GM12878 (cell line): Measurements from ENCODE around the gene WARS2. TPM values are rescaled to one million over a fixed set of nuclear protein-coding genes. Genes with fewer than 3 reads are reported as not detected.

Experiments
- ATAC-seq: fragments of 200-7000 bp; cut with Tn5 transposase; 3 replicates; pipeline ENCODE4 v1.9.1; 2020; ENCODE audit warnings: mild to moderate bottlenecking, moderate library complexity
- BruUV-seq: library from RNA; stranded (reverse); fragments of 400-500 nt; replicated peaks from 2 replicates; lab custom pipeline; 2021; lab: Mats Ljungman, UMichigan
- CTCF ChIA-PET: fragments of 300-600 bp; sonication (Branson Sonifier 250); formaldehyde crosslinking; extraction: SDS; loops from one replicate; lab custom pipeline; 2021; ENCODE audit warnings: inconsistent platforms; lab: Yijun Ruan, JAX
- POLR2A ChIA-PET: fragments of 350-600 bp; formaldehyde crosslinking; extraction: SDS; loops from one replicate; lab custom pipeline; 2021; ENCODE audit warnings: inconsistent platforms; lab: Charles Lee
- RAD21 ChIA-PET: fragments of 300-600 bp; sonication (Branson Sonifier 250); formaldehyde crosslinking; loops from one replicate; lab custom pipeline; 2023; ENCODE audit warnings: antibody characterized with exemption; ENCODE audit not compliant: unreplicated experiment; lab: Charles Lee
- SMC1A ChIA-PET: fragments of 300-600 bp; sonication (Branson Sonifier 250); formaldehyde crosslinking; loops from one replicate; lab custom pipeline; 2023; ENCODE audit not compliant: unreplicated experiment, uncharacterized antibody; lab: Charles Lee
- DNase-seq: peaks from one replicate; pipeline ENCODE4 v3.0.0-alpha.2; 2011; ENCODE audit warnings: low read depth, low spot score
- FAIRE-seq: peaks from 3 replicates; lab custom pipeline; 2011; peaks lifted over from hg19 to GRCh38; lab: Jason Lieb, UNC
- H2AFZ ChIP-seq: 2 replicates; pipeline ENCODE4 v1.6.0; 2011; ENCODE audit warnings: low read depth, low read length, control low read depth; ENCODE audit not compliant: control insufficient read depth
- H3K27ac ChIP-seq: 2 replicates; pipeline ENCODE4 v1.5.1; 2011; ENCODE audit warnings: control low read depth; ENCODE audit not compliant: control insufficient read depth, insufficient read depth
- H3K27me3 ChIP-seq, 2 experiments: replicated peaks in 1 of 2; 2 replicates each; pipeline versions ENCODE4 v1.6.0 to v1.6.1; 2011; ENCODE audit warnings: low read length in 1 of 2; ENCODE audit not compliant: control insufficient read depth in 2 of 2, insufficient read depth in 2 of 2
- H3K36me3 ChIP-seq, 2 experiments: 2 replicates each; pipeline ENCODE4 v1.5.1; 2011; ENCODE audit warnings: low read length in 1 of 2; ENCODE audit not compliant: control insufficient read depth in 2 of 2, insufficient read depth in 2 of 2
- H3K4me1 ChIP-seq: 2 replicates; pipeline ENCODE4 v1.6.1; 2011; ENCODE audit warnings: mild to moderate bottlenecking, low read length, moderate library complexity, mixed read lengths; ENCODE audit not compliant: control insufficient read depth, insufficient read depth
- H3K4me2 ChIP-seq: 2 replicates; pipeline ENCODE4 v1.6.0; 2011; ENCODE audit warnings: control low read depth; ENCODE audit not compliant: control insufficient read depth, insufficient read depth
- H3K4me3 ChIP-seq: fragments of 200-600 bp; sonication (generic); 2 replicates; pipeline ENCODE4 v1.5.1; 2016
- H3K79me2 ChIP-seq: 2 replicates; pipeline ENCODE4 v1.6.0; 2011; ENCODE audit warnings: low read length; ENCODE audit not compliant: control insufficient read depth, insufficient read depth
- H3K9ac ChIP-seq: 2 replicates; pipeline ENCODE4 v1.8.0; 2011; ENCODE audit warnings: low read length, control low read depth, mixed read lengths; ENCODE audit not compliant: control insufficient read depth, insufficient read depth
- H3K9me3 ChIP-seq: replicated peaks from 3 replicates; pipeline ENCODE4 v1.5.1; 2011; ENCODE audit warnings: mild to moderate bottlenecking, low read length; ENCODE audit not compliant: control insufficient read depth, insufficient read depth
- H4K20me1 ChIP-seq: 2 replicates; pipeline ENCODE4 v1.6.0; 2011; ENCODE audit not compliant: control insufficient read depth, insufficient read depth
- CEBPB ChIP-seq, 2 experiments: fragments of 150-350 bp in 1 of 2; IDR thresholded peaks; 2 replicates each; pipeline ENCODE4 v1.6.1; 2012 to 2014; ENCODE audit warnings: low read depth in 2 of 2, low read length in 2 of 2, borderline replicate concordance in 1 of 2, inconsistent platforms in 1 of 2
- HCFC1 ChIP-seq: fragments of 150-350 bp; IDR thresholded peaks from 2 replicates; pipeline ENCODE4 v1.6.1; 2014; ENCODE audit warnings: low read length
- NFYB ChIP-seq: IDR thresholded peaks from 2 replicates; pipeline ENCODE4 v1.6.1; 2011; ENCODE audit warnings: low read depth, mild to moderate bottlenecking, low read length, improper control_type of control experiment, moderate library complexity; ENCODE audit not compliant: insufficient read depth
- SMAD1 ChIP-seq: fragments of 450-650 bp; IDR thresholded peaks from 2 replicates; pipeline ENCODE4 v1.6.1; 2018; ENCODE audit warnings: mild to moderate bottlenecking, low read depth; ENCODE audit not compliant: partially characterized antibody
- SUZ12 ChIP-seq: fragments of 200-600 bp; sonication (generic); IDR thresholded peaks from one replicate; pipeline ENCODE4 v1.6.1; 2018; ENCODE audit warnings: antibody characterized with exemption, mild to moderate bottlenecking; ENCODE audit not compliant: unreplicated experiment
- TCF7 ChIP-seq: IDR thresholded peaks from 2 replicates; pipeline ENCODE4 v1.6.1; 2014; ENCODE audit warnings: antibody characterized with exemption, borderline replicate concordance
- WGBS: methylation state at CpG from one replicate; pipeline ENCODE4 v1.1.6; 2016; ENCODE audit warnings: low lambda C conversion rate; ENCODE audit not compliant: insufficient replicate concordance, insufficient coverage; ENCODE audit errors: missing lambda C conversion rate; 5-methylcytosine and 5-hydroxymethylcytosine counted together
- in situ Hi-C: fragments of 300-500 bp; cut with MboI; formaldehyde crosslinking; loops from 9 replicates; pipeline ENCODE4 v1.14.3; 2018; ENCODE audit warnings: mixed read lengths
- intact Hi-C: fragments of 100-400 bp; cut with micrococcal nuclease; formaldehyde crosslinking; loops from one replicate; pipeline ENCODE4 v1.14.2; 2022; ENCODE audit not compliant: unreplicated experiment
- polyA plus RNA-seq, 11 experiments: library from polyadenylated mRNA; depleted of rRNA in 4 of 11; unstranded in 6 of 11; stranded (reverse) in 5 of 11; fragments of >200 nt; fragmentation: Nextera tagmentation in 4 of 11; fragmentation: Illumina TruSeq in 1 of 11; extraction: Ambion mirVana in 4 of 11; extraction: Trizol in 1 of 11; gene quantifications; 1 replicate in 1 of 11; 2 replicates in 10 of 11; pipeline versions ENCODE4 v1.2.1 to v1.2.3, GENCODE V29; 2011 to 2016; ENCODE audit warnings: inconsistent platforms in 2 of 11, missing spikeins in 2 of 11, low read depth in 1 of 11
- small RNA-seq: library from RNA; depleted of rRNA; stranded (forward); fragments of <200 nt; gene quantifications from one replicate; pipeline ENCODE3, GENCODE V24; 2014
- total RNA-seq, 4 experiments: library from RNA; depleted of rRNA in 3 of 4; stranded (reverse); fragments of >200 nt in 3 of 4; fragmentation: Illumina TruSeq in 1 of 4; extraction: Trizol in 1 of 4; gene quantifications; 2 replicates each; pipeline versions ENCODE4 v1.2.1 to v1.2.3, GENCODE V29; 2013 to 2021

The WARS2 gene
- total and polyA plus RNA-seq, 10 of the 15 experiments (the other 5 are each of a cell fraction or from before 2014, with no cell fraction given): 5.5 to 22.2 (median 14.4) TPM

- BruUV-seq: no TSS peak
- intact Hi-C loops: no loop called here
- WGBS: 0% methylated on average over 1 of the region's 1 CpG
- Histone ChIP-seq H3K9me3 (peaks cover 4% of the 10 kb centered on the region; the same call in 1 of the 3 replicates), H2AFZ (no peak overlapping the region), H3K9ac (no peak overlapping the region), H3K4me1 (no peaks in the 10 kb centered on the region), H3K27ac (no peak overlapping the region), H3K36me3 (no peaks in the 10 kb centered on the region), H3K27me3 (peaks cover 6 to 29% of the 10 kb centered on the region in 2 experiments), H4K20me1 (no peaks in the 10 kb centered on the region), H3K4me2 (no peak overlapping the region), H3K79me2 (no peaks in the 10 kb centered on the region), H3K4me3 (no peak overlapping the region)
- DNase-seq: no peak
- ChIA-PET POLR2A (no interaction called here), CTCF (no interaction called here), SMC1A (interaction anchor here (1.1 kb wide), 1 partner anchor 9 kb away, joined by 4 read pairs; no protein-coding TSS in a partner anchor), RAD21 (no interaction called here)
- no peak for FAIRE-seq
- in situ Hi-C loops: no loop called here
- ATAC-seq: no peak
- TF ChIP-seq TCF7 (no peak), HCFC1 (no peak), CEBPB (IDR thresholded peaks at IDR 0.05; ENCODE audit: borderline replicate concordance in 1 of 2, low read depth in 2 of 2, low read length in 2 of 2) (no peak), SUZ12 (no peak), SMAD1 (no peak), NFYB (no peak)
These were observed 159.0 kb downstream of the WARS2 start for GRCh38 chr1:118981436-118981835.

Small RNAs within 50 kb of the gene (small RNA-seq; reads per million reads assigned to genes)
- not detected for gene AL139420.2

Other genes with a start within 250 kb of the WARS2 start
- 0.85 and 1.1 TPM in 2 replicates for gene TBX15, start 152.3 kb downstream of the WARS2 start, total RNA-seq (2014; rRNA removed)
- 0.51 and 0.72 TPM in 2 replicates for gene TBX15, start 152.3 kb downstream of the WARS2 start, total RNA-seq (2014; rRNA removed; fragmentation: Illumina TruSeq; extraction: Trizol)
- 1.1 TPM in 2 replicates for gene TBX15, start 152.3 kb downstream of the WARS2 start, total RNA-seq (2021)
- 9.4 and 10.8 TPM in 2 replicates for gene TBX15, start 152.3 kb downstream of the WARS2 start, polyA plus RNA-seq (2011; rRNA removed)
- 1.1 and 1.2 TPM in 2 replicates for gene TBX15, start 152.3 kb downstream of the WARS2 start, polyA plus RNA-seq (2014; fragmentation: Illumina TruSeq; extraction: Trizol)
- 1 to 10 TPM in 1 of 2 experiments, under 1 TPM in 1; 0.90 to 1.1 TPM for gene TBX15, start 152.3 kb downstream of the WARS2 start, polyA plus RNA-seq (2014; fragmentation: Nextera tagmentation; extraction: Ambion mirVana)
- gene TBX15, start 152.3 kb downstream of the WARS2 start, polyA plus RNA-seq (2014; rRNA removed): 0.64 and 0.82 TPM in 2 replicates
- gene TBX15, start 152.3 kb downstream of the WARS2 start, polyA plus RNA-seq (2016; fragmentation: Nextera tagmentation; extraction: Ambion mirVana): 1 to 10 TPM in 1 of 2 experiments, under 1 TPM in 1; 0.78 to 1.3 TPM
- not detected in 2 replicates for gene HAO2, start 228.1 kb upstream of the WARS2 start, total RNA-seq (2014; rRNA removed)
- not detected in 2 replicates for gene HAO2, start 228.1 kb upstream of the WARS2 start, total RNA-seq (2014; rRNA removed; fragmentation: Illumina TruSeq; extraction: Trizol)
- gene HAO2, start 228.1 kb upstream of the WARS2 start, total RNA-seq (2021): not detected in 2 replicates
- gene HAO2, start 228.1 kb upstream of the WARS2 start, polyA plus RNA-seq (2011; rRNA removed): not detected in 2 replicates
- gene HAO2, start 228.1 kb upstream of the WARS2 start, polyA plus RNA-seq (2014; fragmentation: Illumina TruSeq; extraction: Trizol): not detected in 2 replicates
- gene HAO2, start 228.1 kb upstream of the WARS2 start, polyA plus RNA-seq (2014; fragmentation: Nextera tagmentation; extraction: Ambion mirVana): not detected
- gene HAO2, start 228.1 kb upstream of the WARS2 start, polyA plus RNA-seq (2014; rRNA removed): not detected in 2 replicates
- gene HAO2, start 228.1 kb upstream of the WARS2 start, polyA plus RNA-seq (2016; fragmentation: Nextera tagmentation; extraction: Ambion mirVana): not detected